Measurements from ENCODE around the gene WWOX.

WWOX gene

GRCh38 chr16:78415669-78416068 is 316.2 kb downstream of the WWOX start:
- no peak for DNase-seq (ENCODE audit: low read depth)
- H3K4me3 ChIP-seq (ENCODE audit: low read depth, low read length): no peak overlapping the region
- TF ChIP-seq CTCF (IDR thresholded peaks at IDR 0.05; ENCODE audit: low read depth, low read length) (no peak), MYC (IDR thresholded peaks at IDR 0.05; ENCODE audit: low read depth, low read length) (no peak), POLR2A (IDR thresholded peaks at IDR 0.05; ENCODE audit: extremely low read depth, insufficient read length) (no peak), MAX (IDR thresholded peaks at IDR 0.05; ENCODE audit: low read depth, low read length) (no peak)

- no peak overlapping the region for H3K4me3 ChIP-seq (ENCODE audit: low read depth, low read length)
- no peak for DNase-seq (ENCODE audit: low read depth)
- TF ChIP-seq POLR2A (IDR thresholded peaks at IDR 0.05; ENCODE audit: extremely low read depth, insufficient read length) (no peak), MYC (IDR thresholded peaks at IDR 0.05; ENCODE audit: low read depth, low read length) (no peak), CTCF (IDR thresholded peaks at IDR 0.05; ENCODE audit: low read depth, low read length) (no peak)
Observed at GRCh38 chr16:78416400-78416799, 316.9 kb downstream of the WWOX start.

- DNase-seq (ENCODE audit: low read depth): no peak
- no peak for TF ChIP-seq MYC (IDR thresholded peaks at IDR 0.05; ENCODE audit: low read depth, low read length)
- TF ChIP-seq MAX (IDR thresholded peaks at IDR 0.05; ENCODE audit: low read depth, low read length): no peak
- no peak for TF ChIP-seq POLR2A (IDR thresholded peaks at IDR 0.05; ENCODE audit: extremely low read depth, insufficient read length)
- no peak for TF ChIP-seq CTCF (IDR thresholded peaks at IDR 0.05; ENCODE audit: low read depth, low read length)
- no peak overlapping the region for H3K4me3 ChIP-seq (ENCODE audit: low read depth, low read length)
Observed at GRCh38 chr16:78421181-78421708, 321.8 kb downstream of the WWOX start.

- no peak for TF ChIP-seq CTCF (IDR thresholded peaks at IDR 0.05; ENCODE audit: low read depth, low read length)
- no peak for TF ChIP-seq MAX (IDR thresholded peaks at IDR 0.05; ENCODE audit: low read depth, low read length)
- TF ChIP-seq POLR2A (IDR thresholded peaks at IDR 0.05; ENCODE audit: extremely low read depth, insufficient read length): no peak
- no peak overlapping the region for H3K4me3 ChIP-seq (ENCODE audit: low read depth, low read length)
- no peak for DNase-seq (ENCODE audit: low read depth)
Observed at GRCh38 chr16:78425281-78425680, 325.8 kb downstream of the WWOX start.

GRCh38 chr16:78425891-78426510 is 326.5 kb downstream of the WWOX start:
- TF ChIP-seq MAX (IDR thresholded peaks at IDR 0.05; ENCODE audit: low read depth, low read length) (no peak), MYC (IDR thresholded peaks at IDR 0.05; ENCODE audit: low read depth, low read length) (no peak), POLR2A (IDR thresholded peaks at IDR 0.05; ENCODE audit: extremely low read depth, insufficient read length) (no peak), CTCF (IDR thresholded peaks at IDR 0.05; ENCODE audit: low read depth, low read length) (no peak)
- no peak for DNase-seq (ENCODE audit: low read depth)
- H3K4me3 ChIP-seq (ENCODE audit: low read depth, low read length): no peak overlapping the region

GRCh38 chr16:78428193-78428592 is 328.7 kb downstream of the WWOX start:
- peak; percentile 37 for DNase-seq (ENCODE audit: low read depth)
- TF ChIP-seq MAX (IDR thresholded peaks at IDR 0.05; ENCODE audit: low read depth, low read length) (no peak), MYC (IDR thresholded peaks at IDR 0.05; ENCODE audit: low read depth, low read length) (no peak), CTCF (IDR thresholded peaks at IDR 0.05; ENCODE audit: low read depth, low read length) (no peak), POLR2A (IDR thresholded peaks at IDR 0.05; ENCODE audit: extremely low read depth, insufficient read length) (no peak)
- no peak overlapping the region for H3K4me3 ChIP-seq (ENCODE audit: low read depth, low read length)

All from NB4 (cell line).